SK-N-SH (cell line): ENCODE data around the gene PPM1F. TPM values are rescaled to one million over a fixed set of nuclear protein-coding genes. Genes with fewer than 3 reads are reported as not detected.

Experiments used
- CTCF ChIA-PET: fragments of 300-600, 350-600 bp; formaldehyde crosslinking; extraction: SDS; loops from one replicate; lab custom pipeline; 2021; lab: Yijun Ruan, JAX
- POLR2A ChIA-PET: fragments of 350-600 bp; sonication (Branson Sonifier 250); formaldehyde crosslinking; extraction: SDS; loops from one replicate; lab custom pipeline; 2020; ENCODE audit warnings: antibody characterized with exemption, inconsistent platforms; lab: Yijun Ruan, JAX
- DNase-seq: peaks from one replicate; pipeline ENCODE4 v3.0.0; 2012
- H2AFZ ChIP-seq: fragments of 200-600 bp; sonication (generic); 2 replicates; pipeline ENCODE4 v1.8.1; 2016; ENCODE audit warnings: antibody characterized with exemption, mild to moderate bottlenecking, low read depth
- H3F3A ChIP-seq: fragments of 200-600 bp; sonication (generic); replicated peaks from 2 replicates; pipeline ENCODE3; 2016; ENCODE audit warnings: antibody characterized with exemption, mild to moderate bottlenecking; ENCODE audit not compliant: insufficient read depth
- H3K27ac ChIP-seq, 2 experiments: fragments of 200-500 bp in 1 of 2; fragments of 200-600 bp in 1 of 2; sonication (Bioruptor generic) in 1 of 2; sonication (generic), shearing (Covaris generic) in 1 of 2; 2 replicates each; pipeline versions ENCODE4 v1.5.1 to v1.6.1; 2014 to 2016; ENCODE audit warnings: low read depth in 2 of 2, inconsistent platforms in 1 of 2, low read length in 1 of 2, mild to moderate bottlenecking in 1 of 2, mixed read lengths in 1 of 2
- H3K27me3 ChIP-seq: fragments of 200-600 bp; sonication (generic), shearing (Covaris generic); 2 replicates; pipeline ENCODE4 v1.6.1; 2016; ENCODE audit warnings: mixed run types; ENCODE audit not compliant: insufficient read depth
- H3K36me3 ChIP-seq, 2 experiments: fragments of 200-500 bp in 1 of 2; fragments of 200-600 bp in 1 of 2; sonication (Bioruptor generic) in 1 of 2; sonication (generic) in 1 of 2; replicated peaks in 1 of 2; 2 replicates each; pipeline versions ENCODE3 to v1.5.1; 2014 to 2016; ENCODE audit warnings: low read length in 1 of 2, mild to moderate bottlenecking in 1 of 2; ENCODE audit not compliant: insufficient read depth in 2 of 2, control insufficient read depth in 1 of 2
- H3K4me1 ChIP-seq, 2 experiments: fragments of 200-500 bp in 1 of 2; fragments of 200-600 bp in 1 of 2; sonication (Bioruptor generic) in 1 of 2; sonication (generic), shearing (Covaris generic) in 1 of 2; 2 replicates each; pipeline versions ENCODE4 v1.5.1 to v1.6.1; 2014 to 2016; ENCODE audit warnings: low read depth in 1 of 2, low read length in 1 of 2, mixed run types in 1 of 2; ENCODE audit not compliant: insufficient read depth in 2 of 2, control insufficient read depth in 1 of 2
- H3K4me2 ChIP-seq: fragments of 200-600 bp; sonication (generic), shearing (Covaris generic); 2 replicates; pipeline ENCODE4 v1.6.1; 2017; ENCODE audit warnings: mixed run types
- H3K4me3 ChIP-seq, 2 experiments: fragments of 200-500 bp in 1 of 2; fragments of 200-600 bp in 1 of 2; sonication (Bioruptor generic) in 1 of 2; sonication (generic), shearing (Covaris generic) in 1 of 2; 2 replicates each; pipeline versions ENCODE4 v1.5.1 to v1.8.1; 2014 to 2016; ENCODE audit warnings: low read depth in 2 of 2, inconsistent platforms in 1 of 2, low read length in 1 of 2, mild to moderate bottlenecking in 1 of 2, mixed read lengths in 1 of 2, moderate library complexity in 1 of 2
- H3K79me2 ChIP-seq: fragments of 200-600 bp; sonication (generic); 2 replicates; pipeline ENCODE4 v1.8.1; 2017; ENCODE audit warnings: mild to moderate bottlenecking; ENCODE audit not compliant: insufficient read depth
- H3K9ac ChIP-seq: fragments of 200-600 bp; sonication (generic); 2 replicates; pipeline ENCODE4 v1.6.1; 2017; ENCODE audit warnings: mixed run types
- H3K9me2 ChIP-seq: fragments of 200-600 bp; sonication (generic); 2 replicates; pipeline ENCODE4 v1.6.1; 2017; ENCODE audit warnings: mixed run types
- H3K9me3 ChIP-seq: fragments of 200-600 bp; sonication (generic); 2 replicates; pipeline ENCODE4 v1.6.1; 2017; ENCODE audit warnings: mixed run types, mild to moderate bottlenecking, moderate library complexity
- H4K20me1 ChIP-seq: fragments of 200-600 bp; sonication (generic); 2 replicates; pipeline ENCODE4 v1.6.1; 2017; ENCODE audit warnings: mild to moderate bottlenecking, mixed run types; ENCODE audit not compliant: insufficient read depth
- CHD2 ChIP-seq: fragments of 150-350 bp; IDR thresholded peaks from 2 replicates; pipeline ENCODE4 v1.6.1; 2018; ENCODE audit warnings: low read length; ENCODE audit not compliant: partially characterized antibody
- CTCF ChIP-seq: fragments of 200-600 bp; sonication (generic); IDR thresholded peaks from 2 replicates; pipeline ENCODE4 v1.6.1; 2017; ENCODE audit warnings: antibody characterized with exemption, mild to moderate bottlenecking, moderate library complexity
- EP300 ChIP-seq, 2 experiments: IDR thresholded peaks; 2 replicates each; pipeline versions ENCODE4 v1.4.0 to v1.6.1; 2012; ENCODE audit warnings: borderline replicate concordance in 1 of 2, low read depth in 1 of 2, low read length in 1 of 2
- EZH2phosphoT487 ChIP-seq: fragments of 200-600 bp; sonication (generic); IDR thresholded peaks from 2 replicates; pipeline ENCODE4 v1.6.1; 2017; ENCODE audit warnings: low read depth, mixed run types, mild to moderate bottlenecking, antibody characterized with exemption, moderate library complexity, borderline replicate concordance
- FOXJ3 ChIP-seq: sonication (generic); formaldehyde crosslinking; IDR thresholded peaks from 2 replicates; pipeline ENCODE4 v1.5.1; 2020; ENCODE audit warnings: mild to moderate bottlenecking, missing genetic modification reagents
- FOXM1 ChIP-seq: IDR thresholded peaks from 2 replicates; pipeline ENCODE4 v1.4.0; 2012; ENCODE audit warnings: low read depth, mild to moderate bottlenecking
- GABPA ChIP-seq: IDR thresholded peaks from 2 replicates; pipeline ENCODE4 v1.4.0; 2012; ENCODE audit warnings: low read depth, mild to moderate bottlenecking
- GATA2 ChIP-seq: sonication (generic); formaldehyde crosslinking; IDR thresholded peaks from 2 replicates; pipeline ENCODE4 v1.5.0; 2020; ENCODE audit warnings: mild to moderate bottlenecking, missing genetic modification reagents
- MEF2A ChIP-seq: IDR thresholded peaks from 2 replicates; pipeline ENCODE4 v1.4.0; 2012; ENCODE audit warnings: low read depth, borderline replicate concordance
- POLR2AphosphoS5 ChIP-seq: IDR thresholded peaks from 2 replicates; pipeline ENCODE4 v1.6.1; 2012; ENCODE audit warnings: low read depth, low read length
- RAD21 ChIP-seq: IDR thresholded peaks from 2 replicates; pipeline ENCODE4 v1.6.1; 2012; ENCODE audit warnings: mild to moderate bottlenecking, low read length
- SIN3A ChIP-seq: IDR thresholded peaks from 2 replicates; pipeline ENCODE4 v1.6.1; 2012; ENCODE audit warnings: low read depth, mild to moderate bottlenecking, low read length, moderate library complexity, borderline replicate concordance
- TAF1 ChIP-seq: IDR thresholded peaks from 2 replicates; pipeline ENCODE4 v1.6.1; 2012; ENCODE audit warnings: low read depth, mild to moderate bottlenecking, low read length, moderate library complexity, borderline replicate concordance
- TEAD4 ChIP-seq: IDR thresholded peaks from 2 replicates; pipeline ENCODE4 v1.4.0; 2012; ENCODE audit warnings: mild to moderate bottlenecking, borderline replicate concordance; ENCODE audit not compliant: insufficient read depth
- WGBS: methylation state at CpG from one replicate; pipeline ENCODE4 v1.1.6; 2017; ENCODE audit warnings: low lambda C conversion rate; 5-methylcytosine and 5-hydroxymethylcytosine counted together
- polyA plus RNA-seq, 3 experiments: library from polyadenylated mRNA; depleted of rRNA; stranded (reverse); fragments of >200 nt; gene quantifications; 2 replicates each; pipeline ENCODE4 v1.2.3, GENCODE V29; 2012
- TF ChIP-seq, protein P1 (sequence below): IDR thresholded peaks from 2 replicates; pipeline ENCODE4 v1.4.0; 2012; ENCODE audit warnings: low read depth, borderline replicate concordance
- TF ChIP-seq, protein P2 (sequence below): fragments of 150-350 bp; IDR thresholded peaks from 2 replicates; pipeline ENCODE4 v1.6.1; 2017; ENCODE audit warnings: antibody characterized with exemption, low read length, low read depth, borderline replicate concordance
- TF ChIP-seq, protein P3 (sequence below): IDR thresholded peaks from 2 replicates; pipeline ENCODE4 v1.4.0; 2012; ENCODE audit warnings: low read depth, borderline replicate concordance

Gene PPM1F
- polyA plus RNA-seq, 1 of the 3 experiments (the other 2 are of a cell fraction) = 29.6 TPM

DNA sequence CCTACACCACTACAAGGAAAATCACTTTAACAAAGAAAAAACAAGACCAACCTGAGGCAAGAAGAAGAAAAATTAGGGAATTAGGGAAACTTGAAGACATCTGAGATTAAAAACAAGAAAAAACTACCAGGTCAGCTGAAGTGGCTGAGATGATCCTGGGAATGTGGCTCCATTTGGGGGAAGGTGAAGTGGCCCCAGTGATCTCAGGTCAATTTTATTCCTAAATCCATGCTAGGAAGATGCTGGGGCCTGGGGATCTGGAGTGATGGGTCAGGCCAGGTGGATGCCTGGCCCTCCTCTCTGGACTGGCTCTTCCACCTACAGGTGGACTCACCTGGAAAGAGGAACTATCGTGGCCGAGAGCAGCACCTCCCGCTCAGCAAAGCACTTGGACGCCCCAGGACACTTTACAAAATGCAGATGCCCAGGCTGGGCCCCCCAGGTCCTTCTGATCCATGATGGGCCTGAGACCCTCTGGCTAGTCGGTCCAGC, 23.3 kb upstream of the PPM1F start:
- H3K4me2 ChIP-seq = no peak overlapping the region
- H3K9me2 ChIP-seq = no peaks in the 10 kb centered on the region
- no peak overlapping the region for H2AFZ ChIP-seq
- H3K9ac ChIP-seq = no peak overlapping the region
- H3K4me3 ChIP-seq = no peak overlapping the region
- peaks cover 8 to 49% of the 10 kb centered on the region in 2 experiments for H3K36me3 ChIP-seq
- no peaks in the 10 kb centered on the region for H3F3A ChIP-seq
- DNase-seq = no peak
- H3K79me2 ChIP-seq = peaks cover 52% of the 10 kb centered on the region; the same call in 1 of the 2 replicates
- no peaks in the 10 kb centered on the region for H3K27me3 ChIP-seq
- H3K27ac ChIP-seq = no peak overlapping the region
- ChIA-PET POLR2A (no interaction called here), CTCF (no interaction called here)
- TF ChIP-seq FOXJ3 (CRISPR knock-in tag) = no peak
- TF ChIP-seq, protein P1, sequence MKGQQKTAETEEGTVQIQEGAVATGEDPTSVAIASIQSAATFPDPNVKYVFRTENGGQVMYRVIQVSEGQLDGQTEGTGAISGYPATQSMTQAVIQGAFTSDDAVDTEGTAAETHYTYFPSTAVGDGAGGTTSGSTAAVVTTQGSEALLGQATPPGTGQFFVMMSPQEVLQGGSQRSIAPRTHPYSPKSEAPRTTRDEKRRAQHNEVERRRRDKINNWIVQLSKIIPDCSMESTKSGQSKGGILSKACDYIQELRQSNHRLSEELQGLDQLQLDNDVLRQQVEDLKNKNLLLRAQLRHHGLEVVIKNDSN = no peak
- TF ChIP-seq, protein P2, sequence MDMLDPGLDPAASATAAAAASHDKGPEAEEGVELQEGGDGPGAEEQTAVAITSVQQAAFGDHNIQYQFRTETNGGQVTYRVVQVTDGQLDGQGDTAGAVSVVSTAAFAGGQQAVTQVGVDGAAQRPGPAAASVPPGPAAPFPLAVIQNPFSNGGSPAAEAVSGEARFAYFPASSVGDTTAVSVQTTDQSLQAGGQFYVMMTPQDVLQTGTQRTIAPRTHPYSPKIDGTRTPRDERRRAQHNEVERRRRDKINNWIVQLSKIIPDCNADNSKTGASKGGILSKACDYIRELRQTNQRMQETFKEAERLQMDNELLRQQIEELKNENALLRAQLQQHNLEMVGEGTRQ = no peak
- TF ChIP-seq RAD21 = no peak
- TF ChIP-seq SIN3A = no peak
- no peak for TF ChIP-seq GATA2
- no peak for TF ChIP-seq FOXM1
- no peak for TF ChIP-seq CTCF
- TF ChIP-seq EP300 (IDR thresholded peaks at IDR 0.05; ENCODE audit: borderline replicate concordance in 1 of 2, low read depth in 1 of 2, low read length in 1 of 2) = no peak
- TF ChIP-seq, protein P3, sequence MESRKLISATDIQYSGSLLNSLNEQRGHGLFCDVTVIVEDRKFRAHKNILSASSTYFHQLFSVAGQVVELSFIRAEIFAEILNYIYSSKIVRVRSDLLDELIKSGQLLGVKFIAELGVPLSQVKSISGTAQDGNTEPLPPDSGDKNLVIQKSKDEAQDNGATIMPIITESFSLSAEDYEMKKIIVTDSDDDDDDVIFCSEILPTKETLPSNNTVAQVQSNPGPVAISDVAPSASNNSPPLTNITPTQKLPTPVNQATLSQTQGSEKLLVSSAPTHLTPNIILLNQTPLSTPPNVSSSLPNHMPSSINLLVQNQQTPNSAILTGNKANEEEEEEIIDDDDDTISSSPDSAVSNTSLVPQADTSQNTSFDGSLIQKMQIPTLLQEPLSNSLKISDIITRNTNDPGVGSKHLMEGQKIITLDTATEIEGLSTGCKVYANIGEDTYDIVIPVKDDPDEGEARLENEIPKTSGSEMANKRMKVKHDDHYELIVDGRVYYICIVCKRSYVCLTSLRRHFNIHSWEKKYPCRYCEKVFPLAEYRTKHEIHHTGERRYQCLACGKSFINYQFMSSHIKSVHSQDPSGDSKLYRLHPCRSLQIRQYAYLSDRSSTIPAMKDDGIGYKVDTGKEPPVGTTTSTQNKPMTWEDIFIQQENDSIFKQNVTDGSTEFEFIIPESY = no peak
- no peak for TF ChIP-seq CHD2
- no peak for TF ChIP-seq TEAD4
- no peak for TF ChIP-seq EZH2phosphoT487
- TF ChIP-seq GABPA = no peak
- no peak for TF ChIP-seq POLR2AphosphoS5
- TF ChIP-seq TAF1 = no peak
- no peak for TF ChIP-seq MEF2A
- 78% methylated on average over 4 of the region's 5 CpGs for WGBS
- no peaks in the 10 kb centered on the region for H3K9me3 ChIP-seq
- H3K4me1 ChIP-seq = no peaks in the 10 kb centered on the region; a peak in 1 of 4 replicates
- H4K20me1 ChIP-seq = 0 out of 2 replicates have a peak, but pooled peaks cover 10% of the 10 kb centered on the region
